ENCODE results near the gene SYNDIG1L.

DNA sequence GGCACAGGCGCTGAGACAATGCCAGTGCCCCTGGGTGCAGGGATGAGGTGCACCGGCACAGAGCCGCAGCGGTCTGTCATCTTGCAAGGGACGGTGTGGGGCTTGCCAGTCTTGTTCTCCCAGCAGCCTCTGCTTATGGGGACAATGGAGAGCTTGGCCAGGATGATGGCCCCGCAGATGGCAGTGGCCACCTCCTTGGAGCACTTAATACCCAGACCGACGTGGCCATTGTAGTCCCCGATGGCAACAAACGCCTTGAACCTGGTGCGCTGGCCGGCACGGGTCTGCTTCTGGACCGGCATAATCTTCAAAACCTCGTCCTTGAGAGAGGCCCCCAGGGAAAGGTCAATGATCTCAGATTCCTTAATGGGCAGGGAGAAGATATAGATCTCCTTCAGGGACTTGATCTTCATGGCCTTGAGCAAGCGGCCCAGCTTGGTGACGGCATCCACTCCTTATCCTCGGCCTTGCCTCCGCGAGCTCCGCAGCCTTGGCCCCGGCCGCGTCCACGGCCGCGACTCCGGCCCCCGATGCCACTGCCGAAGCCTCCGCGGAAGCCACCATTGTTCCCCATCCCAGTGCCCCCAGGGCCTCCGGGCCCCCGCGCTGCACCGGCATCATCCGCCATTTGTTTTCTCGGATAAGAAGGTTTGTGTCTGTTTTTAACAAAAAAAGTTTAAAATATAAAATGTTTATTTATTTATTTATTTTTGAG is 47.9 kb downstream of the SYNDIG1L start:
- TF ChIP-seq RNF2 (IDR thresholded peaks at IDR 0.05) = no peak
- no peak for TF ChIP-seq EWSR1 (IDR thresholded peaks at IDR 0.05; ENCODE audit: borderline replicate concordance, low read depth, partially characterized antibody)
- no peak for TF ChIP-seq BRCA1 (IDR thresholded peaks at IDR 0.05)
- TF ChIP-seq BRCA1 (CRISPR knock-in tag; IDR thresholded peaks at IDR 0.05) = no peak
- no peak for TF ChIP-seq MTF1 (CRISPR knock-in tag; IDR thresholded peaks at IDR 0.05; ENCODE audit: borderline replicate concordance)
- TF ChIP-seq, protein P1, sequence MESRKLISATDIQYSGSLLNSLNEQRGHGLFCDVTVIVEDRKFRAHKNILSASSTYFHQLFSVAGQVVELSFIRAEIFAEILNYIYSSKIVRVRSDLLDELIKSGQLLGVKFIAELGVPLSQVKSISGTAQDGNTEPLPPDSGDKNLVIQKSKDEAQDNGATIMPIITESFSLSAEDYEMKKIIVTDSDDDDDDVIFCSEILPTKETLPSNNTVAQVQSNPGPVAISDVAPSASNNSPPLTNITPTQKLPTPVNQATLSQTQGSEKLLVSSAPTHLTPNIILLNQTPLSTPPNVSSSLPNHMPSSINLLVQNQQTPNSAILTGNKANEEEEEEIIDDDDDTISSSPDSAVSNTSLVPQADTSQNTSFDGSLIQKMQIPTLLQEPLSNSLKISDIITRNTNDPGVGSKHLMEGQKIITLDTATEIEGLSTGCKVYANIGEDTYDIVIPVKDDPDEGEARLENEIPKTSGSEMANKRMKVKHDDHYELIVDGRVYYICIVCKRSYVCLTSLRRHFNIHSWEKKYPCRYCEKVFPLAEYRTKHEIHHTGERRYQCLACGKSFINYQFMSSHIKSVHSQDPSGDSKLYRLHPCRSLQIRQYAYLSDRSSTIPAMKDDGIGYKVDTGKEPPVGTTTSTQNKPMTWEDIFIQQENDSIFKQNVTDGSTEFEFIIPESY (CRISPR knock-in tag; IDR thresholded peaks at IDR 0.05) = no peak
- no peak for TF ChIP-seq ZNF41 (CRISPR knock-in tag; conservative IDR thresholded peaks at IDR 0.05)
- TF ChIP-seq, protein P2, sequence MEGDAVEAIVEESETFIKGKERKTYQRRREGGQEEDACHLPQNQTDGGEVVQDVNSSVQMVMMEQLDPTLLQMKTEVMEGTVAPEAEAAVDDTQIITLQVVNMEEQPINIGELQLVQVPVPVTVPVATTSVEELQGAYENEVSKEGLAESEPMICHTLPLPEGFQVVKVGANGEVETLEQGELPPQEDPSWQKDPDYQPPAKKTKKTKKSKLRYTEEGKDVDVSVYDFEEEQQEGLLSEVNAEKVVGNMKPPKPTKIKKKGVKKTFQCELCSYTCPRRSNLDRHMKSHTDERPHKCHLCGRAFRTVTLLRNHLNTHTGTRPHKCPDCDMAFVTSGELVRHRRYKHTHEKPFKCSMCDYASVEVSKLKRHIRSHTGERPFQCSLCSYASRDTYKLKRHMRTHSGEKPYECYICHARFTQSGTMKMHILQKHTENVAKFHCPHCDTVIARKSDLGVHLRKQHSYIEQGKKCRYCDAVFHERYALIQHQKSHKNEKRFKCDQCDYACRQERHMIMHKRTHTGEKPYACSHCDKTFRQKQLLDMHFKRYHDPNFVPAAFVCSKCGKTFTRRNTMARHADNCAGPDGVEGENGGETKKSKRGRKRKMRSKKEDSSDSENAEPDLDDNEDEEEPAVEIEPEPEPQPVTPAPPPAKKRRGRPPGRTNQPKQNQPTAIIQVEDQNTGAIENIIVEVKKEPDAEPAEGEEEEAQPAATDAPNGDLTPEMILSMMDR (IDR thresholded peaks at IDR 0.05 in 2 of 3, conservative IDR thresholded peaks at IDR 0.05 in 1 of 3; ENCODE audit: insufficient read depth in 2 of 3, low read depth in 1 of 3, low read length in 3 of 3) = no peak
- no peak for TF ChIP-seq ZNF24 (IDR thresholded peaks at IDR 0.05)
- no peak for TF ChIP-seq POLR2A (conservative IDR thresholded peaks at IDR 0.05)
- TF ChIP-seq CHD1 (IDR thresholded peaks at IDR 0.05; ENCODE audit: low read length) = no peak

Measured in K562 (cell line).